Mesodermal cell (in vitro differentiated cells): Measurements from ENCODE around the gene ADAMTS17.
"Not testable (repeated sequence)": the region's sequence is repeated elsewhere in the genome, so short reads cannot be mapped to it uniquely, and the experiment has no call there.

Experiments used
- H3K27ac ChIP-seq: 2 replicates; pipeline ENCODE4 v1.7.0; 2013; ENCODE audit warnings: mild to moderate bottlenecking, low read depth, low read length, moderate library complexity; ENCODE audit not compliant: severe bottlenecking
- H3K36me3 ChIP-seq: 2 replicates; pipeline ENCODE4 v1.7.1; 2013; ENCODE audit warnings: mild to moderate bottlenecking, low read length, moderate library complexity; ENCODE audit not compliant: control insufficient read depth, insufficient read depth
- H3K4me1 ChIP-seq: one replicate; pipeline ENCODE4 v1.7.1; 2013; ENCODE audit warnings: mild to moderate bottlenecking, low read length; ENCODE audit not compliant: insufficient read depth, control insufficient read depth, poor library complexity, severe bottlenecking
- H3K4me3 ChIP-seq: 2 replicates; pipeline ENCODE4 v1.7.0; 2013; ENCODE audit warnings: low read length, control low read depth, mild to moderate bottlenecking; ENCODE audit not compliant: insufficient read depth, poor library complexity, severe bottlenecking; ENCODE audit errors: extremely low read depth
- H3K9me3 ChIP-seq: 2 replicates; pipeline ENCODE4 v1.7.1; 2013; ENCODE audit warnings: mild to moderate bottlenecking, low read length, moderate library complexity; ENCODE audit not compliant: control insufficient read depth
- WGBS, 2 experiments: methylation state at CpG; one replicate each; pipeline ENCODE4 v1.1.5; 2013; ENCODE audit warnings: missing lambda C conversion rate in 2 of 2; ENCODE audit not compliant: insufficient coverage in 2 of 2; 5-methylcytosine and 5-hydroxymethylcytosine counted together

ADAMTS17 gene

GRCh38 chr15:99979886-99980285 lies 361.9 kb downstream of the ADAMTS17 start:
- not testable (repeated sequence) for H3K27ac ChIP-seq, H3K4me3 ChIP-seq, H3K9me3 ChIP-seq, H3K36me3 ChIP-seq
- 90 to 100% methylated on average over 4 to 5 of the region's 5 CpGs for WGBS, 2 experiments
- H3K4me1 ChIP-seq, result peaks cover 33% of the 10 kb centered on the region

GRCh38 chr15:99979371-99979770 lies 362.4 kb downstream of the ADAMTS17 start:
- no peaks in the 10 kb centered on the region for H3K36me3 ChIP-seq
- WGBS, 2 experiments, result 97% methylated on average over 14 to 15 of the region's 15 CpGs
- H3K27ac ChIP-seq, result no peak overlapping the region
- no peak overlapping the region for H3K4me3 ChIP-seq
- peaks cover 33% of the 10 kb centered on the region for H3K4me1 ChIP-seq
- no peaks in the 10 kb centered on the region for H3K9me3 ChIP-seq

GRCh38 chr15:99978426-99978825 lies 363.3 kb downstream of the ADAMTS17 start:
- Histone ChIP-seq H3K27ac (no peak overlapping the region), H3K36me3 (no peaks in the 10 kb centered on the region), H3K4me1 (peaks cover 23% of the 10 kb centered on the region), H3K9me3 (no peaks in the 10 kb centered on the region), H3K4me3 (no peak overlapping the region)
- WGBS, 2 experiments, result 74 to 77% methylated on average over 5 to 7 of the region's 10 CpGs

- Histone ChIP-seq H3K36me3 (no peaks in the 10 kb centered on the region), H3K27ac (no peak overlapping the region), H3K4me3 (no peak overlapping the region), H3K9me3 (no peaks in the 10 kb centered on the region), H3K4me1 (peaks cover 18% of the 10 kb centered on the region)
- 88 to 92% methylated on average over 8 to 10 of the region's 10 CpGs for WGBS, 2 experiments
These were observed 363.8 kb downstream of the ADAMTS17 start for GRCh38 chr15:99977929-99978328.

- no peaks in the 10 kb centered on the region for H3K36me3 ChIP-seq
- H3K27ac ChIP-seq, result no peak overlapping the region
- H3K9me3 ChIP-seq, result no peaks in the 10 kb centered on the region
- peaks cover 8% of the 10 kb centered on the region for H3K4me1 ChIP-seq
- 93 to 98% methylated on average over 8 of the region's 9 CpGs for WGBS, 2 experiments
- H3K4me3 ChIP-seq, result no peak overlapping the region
These were observed 364.9 kb downstream of the ADAMTS17 start for GRCh38 chr15:99976811-99977271.

- Histone ChIP-seq H3K36me3 (no peaks in the 10 kb centered on the region), H3K9me3 (no peaks in the 10 kb centered on the region), H3K4me3 (no peak overlapping the region), H3K4me1 (peaks cover 7% of the 10 kb centered on the region), H3K27ac (no peak overlapping the region)
- 88 to 89% methylated on average over 13 to 16 of the region's 16 CpGs for WGBS, 2 experiments
These were observed 365.8 kb downstream of the ADAMTS17 start for GRCh38 chr15:99976000-99976399.

- Histone ChIP-seq H3K4me1 (peaks cover 3% of the 10 kb centered on the region), H3K36me3 (no peaks in the 10 kb centered on the region), H3K27ac (no peak overlapping the region), H3K4me3 (no peak overlapping the region), H3K9me3 (no peaks in the 10 kb centered on the region)
- WGBS, 2 experiments, result 96% methylated on average over 17 of the region's 17 CpGs
These were observed 367.5 kb downstream of the ADAMTS17 start for GRCh38 chr15:99974246-99974645.

GRCh38 chr15:99973351-99973750 lies 368.4 kb downstream of the ADAMTS17 start:
- Histone ChIP-seq H3K27ac (no peak overlapping the region), H3K9me3 (no peaks in the 10 kb centered on the region), H3K4me3 (no peak overlapping the region), H3K4me1 (peaks cover 3% of the 10 kb centered on the region), H3K36me3 (no peaks in the 10 kb centered on the region)
- 95 to 96% methylated on average over 10 to 11 of the region's 11 CpGs for WGBS, 2 experiments

GRCh38 chr15:99970891-99971430 lies 370.8 kb downstream of the ADAMTS17 start:
- H3K27ac ChIP-seq, result no peak overlapping the region
- 64 to 75% methylated on average over 5 to 9 of the region's 9 CpGs for WGBS, 2 experiments
- no peak overlapping the region for H3K4me3 ChIP-seq

GRCh38 chr15:99969261-99969920 lies 372.4 kb downstream of the ADAMTS17 start:
- Histone ChIP-seq H3K36me3 (no peaks in the 10 kb centered on the region), H3K9me3 (no peaks in the 10 kb centered on the region), H3K27ac (no peak overlapping the region), H3K4me3 (no peak overlapping the region), H3K4me1 (no peaks in the 10 kb centered on the region)
- WGBS, 2 experiments, result 94% methylated on average over 8 of the region's 8 CpGs

More at GRCh38 chr15:99970891-99971430, 370.8 kb downstream of the ADAMTS17 start:
- H3K36me3 ChIP-seq, result no peaks in the 10 kb centered on the region
- no peaks in the 10 kb centered on the region for H3K4me1 ChIP-seq
- no peaks in the 10 kb centered on the region for H3K9me3 ChIP-seq

GRCh38 chr15:99967841-99968371 lies 373.9 kb downstream of the ADAMTS17 start:
- Histone ChIP-seq H3K36me3 (no peaks in the 10 kb centered on the region), H3K9me3 (no peaks in the 10 kb centered on the region)
- WGBS, 2 experiments, result 89 to 92% methylated on average over 8 to 10 of the region's 11 CpGs

More at GRCh38 chr15:99967841-99968371, 373.9 kb downstream of the ADAMTS17 start:
- no peaks in the 10 kb centered on the region for H3K4me1 ChIP-seq
- no peak overlapping the region for H3K27ac ChIP-seq
- H3K4me3 ChIP-seq, result no peak overlapping the region
